Upper lobe of right lung (tissue), 1 donor: ENCODE measurements around the gene BOLA1. TPM values are rescaled to one million over a fixed set of nuclear protein-coding genes. Genes with fewer than 3 reads are reported as not detected.

Source experiments
- ATAC-seq: fragments of 200-7000 bp; cut with Tn5 transposase; one replicate; pipeline ENCODE4 v1.9.1; 2020; ENCODE audit warnings: mild to moderate bottlenecking, moderate library complexity
- DNase-seq: peaks from one replicate; pipeline ENCODE4 v3.0.0-alpha.2; 2020
- H3K27ac ChIP-seq: fragments of 200-600 bp; one replicate; pipeline ENCODE4 v1.8.0; 2022
- H3K27me3 ChIP-seq: fragments of 200-600 bp; one replicate; pipeline ENCODE4 v1.8.0; 2022; ENCODE audit warnings: mild to moderate bottlenecking
- H3K36me3 ChIP-seq: fragments of 200-600 bp; one replicate; pipeline ENCODE4 v1.8.0; 2022
- H3K4me1 ChIP-seq: fragments of 200-600 bp; one replicate; pipeline ENCODE4 v1.8.0; 2022
- H3K4me3 ChIP-seq: fragments of 200-600 bp; one replicate; pipeline ENCODE4 v1.8.0; 2022; ENCODE audit warnings: mild to moderate bottlenecking
- H3K9me3 ChIP-seq: fragments of 200-600 bp; one replicate; pipeline ENCODE4 v1.8.0; 2022
- intact Hi-C: fragments of 100-400 bp; cut with DNase I; formaldehyde crosslinking; loops from one replicate; pipeline ENCODE4 v1.11.0; 2022
- total RNA-seq: library from RNA; stranded (reverse); fragmentation: NEBNext Ultra II Directional; extraction: Animal tissue kit (Norgen Biotek cat#: 25700); gene quantifications from one replicate; pipeline ENCODE4 v1.2.1, GENCODE V29; 2021
- TF ChIP-seq, protein P1 (sequence below): fragments of 200-600 bp; IDR thresholded peaks from one replicate; pipeline ENCODE4 v1.8.0; 2022; ENCODE audit warnings: antibody characterized with exemption
- donor health status: DM: no; HTN: yes; CAD: no; lungs with severe emphysema.

The BOLA1 gene
- total RNA-seq, 1 donor from 2014 or later, result 16.5 TPM

- peaks cover 14% of the 10 kb centered on the region for H3K4me1 ChIP-seq
- intact Hi-C loops, result no loop called here
- H3K9me3 ChIP-seq, result no peaks in the 10 kb centered on the region
- ATAC-seq, result no peak
- DNase-seq, result no peak
- TF ChIP-seq, protein P1, sequence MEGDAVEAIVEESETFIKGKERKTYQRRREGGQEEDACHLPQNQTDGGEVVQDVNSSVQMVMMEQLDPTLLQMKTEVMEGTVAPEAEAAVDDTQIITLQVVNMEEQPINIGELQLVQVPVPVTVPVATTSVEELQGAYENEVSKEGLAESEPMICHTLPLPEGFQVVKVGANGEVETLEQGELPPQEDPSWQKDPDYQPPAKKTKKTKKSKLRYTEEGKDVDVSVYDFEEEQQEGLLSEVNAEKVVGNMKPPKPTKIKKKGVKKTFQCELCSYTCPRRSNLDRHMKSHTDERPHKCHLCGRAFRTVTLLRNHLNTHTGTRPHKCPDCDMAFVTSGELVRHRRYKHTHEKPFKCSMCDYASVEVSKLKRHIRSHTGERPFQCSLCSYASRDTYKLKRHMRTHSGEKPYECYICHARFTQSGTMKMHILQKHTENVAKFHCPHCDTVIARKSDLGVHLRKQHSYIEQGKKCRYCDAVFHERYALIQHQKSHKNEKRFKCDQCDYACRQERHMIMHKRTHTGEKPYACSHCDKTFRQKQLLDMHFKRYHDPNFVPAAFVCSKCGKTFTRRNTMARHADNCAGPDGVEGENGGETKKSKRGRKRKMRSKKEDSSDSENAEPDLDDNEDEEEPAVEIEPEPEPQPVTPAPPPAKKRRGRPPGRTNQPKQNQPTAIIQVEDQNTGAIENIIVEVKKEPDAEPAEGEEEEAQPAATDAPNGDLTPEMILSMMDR, result no peak
- no peaks in the 10 kb centered on the region for H3K36me3 ChIP-seq
- no peaks in the 10 kb centered on the region for H3K27me3 ChIP-seq
- no peak overlapping the region for H3K27ac ChIP-seq
- H3K4me3 ChIP-seq, result no peak overlapping the region
Observed at GRCh38 chr1:149915429-149916192, 16.2 kb downstream of the BOLA1 start.

- H3K9me3 ChIP-seq, result no peaks in the 10 kb centered on the region
- peaks cover 14% of the 10 kb centered on the region for H3K4me1 ChIP-seq
- TF ChIP-seq, protein P1, result no peak
- no peaks in the 10 kb centered on the region for H3K36me3 ChIP-seq
- no peaks in the 10 kb centered on the region for H3K27me3 ChIP-seq
- DNase-seq (no peak), ATAC-seq (no peak)
- H3K4me3 ChIP-seq, result no peak overlapping the region
- intact Hi-C loops, result no loop called here
- H3K27ac ChIP-seq, result no peak overlapping the region
Observed at GRCh38 chr1:149916193-149916897, 17.0 kb downstream of the BOLA1 start.

DNA sequence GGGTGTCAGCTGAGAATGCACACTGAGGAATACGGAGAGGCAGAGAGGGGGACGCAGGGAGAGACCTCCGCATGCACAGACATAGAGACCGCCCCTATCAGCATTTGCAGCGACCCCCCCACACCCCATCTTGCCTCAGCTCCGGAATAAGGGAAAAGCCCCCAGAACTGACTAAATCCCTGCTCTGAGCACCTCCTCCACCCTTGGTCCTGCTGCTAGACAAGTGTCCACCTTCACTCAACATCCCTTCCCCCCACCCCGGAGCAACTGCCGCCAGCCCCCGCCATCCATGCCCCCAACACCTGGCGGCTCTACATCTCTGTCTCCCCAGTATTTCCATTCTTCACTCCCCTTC is 17.5 kb downstream of the BOLA1 start:
- ATAC-seq (no peak), DNase-seq (no peak)
- Histone ChIP-seq H3K36me3 (no peaks in the 10 kb centered on the region), H3K27ac (no peak overlapping the region), H3K4me3 (no peak overlapping the region), H3K4me1 (peaks cover 14% of the 10 kb centered on the region), H3K9me3 (no peaks in the 10 kb centered on the region), H3K27me3 (no peaks in the 10 kb centered on the region)
- intact Hi-C loops, result no loop called here
- TF ChIP-seq, protein P1, result no peak

GRCh38 chr1:149917571-149918144 is 18.3 kb downstream of the BOLA1 start, which contains the start of gene SV2A:
Gene SV2A (minus strand): TSS chr1:149917844. CDS start chr1:149913840, 4,004 bp downstream.
- Histone ChIP-seq H3K4me3 (peak within 1 kb of the TSS; percentile 49), H3K9me3 (no peaks in the 10 kb centered on the region), H3K27ac (no peak within 1 kb of the TSS), H3K4me1 (peaks cover 14% of the 10 kb centered on the region), H3K27me3 (no peaks in the 10 kb centered on the region), H3K36me3 (peaks cover 4% of the 10 kb centered on the region)
- intact Hi-C loops, result no loop called here
- TF ChIP-seq, protein P1, result no peak
- ATAC-seq, result peak; percentile 53
- no peak for DNase-seq

DNA sequence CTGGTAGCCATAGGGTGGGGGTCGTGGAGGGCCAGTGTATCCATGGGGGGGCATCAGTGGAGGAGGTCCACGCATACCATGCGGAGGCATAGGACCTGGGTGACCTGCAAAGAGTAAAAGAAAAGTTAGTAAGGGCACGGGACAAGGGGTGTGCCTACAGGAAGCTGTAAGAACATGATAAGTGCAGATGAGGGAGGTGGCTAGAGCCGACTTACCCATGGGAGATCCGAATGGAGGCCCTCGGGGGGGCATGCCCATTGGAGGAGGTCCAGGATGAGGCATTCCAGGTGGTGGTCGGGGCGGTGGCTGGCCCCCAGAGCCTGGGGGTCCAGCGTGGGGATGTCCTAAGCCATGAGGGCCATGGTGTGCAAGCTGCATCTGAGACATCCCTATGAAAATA is 24.3 kb downstream of the BOLA1 start:
- Histone ChIP-seq H3K27me3 (no peaks in the 10 kb centered on the region), H3K4me3 (no peak overlapping the region), H3K27ac (no peak overlapping the region), H3K4me1 (peaks cover 18% of the 10 kb centered on the region), H3K36me3 (peaks cover 43% of the 10 kb centered on the region), H3K9me3 (no peaks in the 10 kb centered on the region)
- ATAC-seq, result no peak
- intact Hi-C loops, result no loop called here
- no peak for DNase-seq
- TF ChIP-seq, protein P1, result no peak
